ENCODE measurements around the gene SNTG2. TPM values are rescaled to one million over a fixed set of nuclear protein-coding genes. Genes with fewer than 3 reads are reported as not detected.

Gene SNTG2
- total RNA-seq, 2 donors from 2014 or later: 4.1 to 11.9 TPM

- Mint-ChIP-seq H3K4me1 (no peaks in the 10 kb centered on the region), H3K36me3 (ENCODE audit: low read depth) (no peaks in the 10 kb centered on the region), H3K4me3 (no peak overlapping the region), H3K27ac (no peak overlapping the region), H3K9me3 (peaks cover 6% of the 10 kb centered on the region), H3K27me3 (ENCODE audit: insufficient read depth) (no peaks in the 10 kb centered on the region)
- H3K4me1 ChIP-seq (ENCODE audit: control insufficient read depth, insufficient read depth, low read length): no peaks in the 10 kb centered on the region
- TF ChIP-seq CTCF (conservative IDR thresholded peaks at IDR 0.05): no peak
- no peak overlapping the region for H3K4me3 ChIP-seq (ENCODE audit: low read length)
- H3K9me3 ChIP-seq (ENCODE audit: control insufficient read depth, low read length): no peaks in the 10 kb centered on the region
- no peak overlapping the region for H3K9ac ChIP-seq (ENCODE audit: extremely low read depth, low read length, poor library complexity, severe bottlenecking)
- no peaks in the 10 kb centered on the region for H3K27me3 ChIP-seq (ENCODE audit: control insufficient read depth, insufficient read depth, low read length, poor library complexity, severe bottlenecking)
- DNase-seq: no peak
- no peak overlapping the region for H3K27ac ChIP-seq (ENCODE audit: low read depth, low read length)
- no peaks in the 10 kb centered on the region for H3K36me3 ChIP-seq (ENCODE audit: control insufficient read depth, insufficient read depth, low read length)
- 82% methylated on average over 7 of the region's 7 CpGs for WGBS, 2 experiments (ENCODE audit: insufficient coverage in 1 of 2, insufficient read length in 1 of 2)
These were observed 118.2 kb downstream of the SNTG2 start for GRCh38 chr2:1068822-1069221.

- no peak for DNase-seq
- no peak overlapping the region for H3K4me3 Mint-ChIP-seq
- Histone ChIP-seq H3K4me1 (ENCODE audit: control insufficient read depth, insufficient read depth, low read length) (no peaks in the 10 kb centered on the region), H3K4me3 (ENCODE audit: low read length) (no peak overlapping the region), H3K27ac (ENCODE audit: low read depth, low read length) (no peak overlapping the region), H3K27me3 (ENCODE audit: control insufficient read depth, insufficient read depth, low read length, poor library complexity, severe bottlenecking) (no peaks in the 10 kb centered on the region), H3K9me3 (ENCODE audit: control insufficient read depth, low read length) (no peaks in the 10 kb centered on the region), H3K36me3 (ENCODE audit: control insufficient read depth, insufficient read depth, low read length) (no peaks in the 10 kb centered on the region), H3K9ac (ENCODE audit: extremely low read depth, low read length, poor library complexity, severe bottlenecking) (no peak overlapping the region)
- no peaks in the 10 kb centered on the region for H3K27me3 Mint-ChIP-seq (ENCODE audit: insufficient read depth)
- 83 to 87% methylated on average over 10 to 15 of the region's 15 CpGs for WGBS, 2 experiments (ENCODE audit: insufficient coverage in 1 of 2, insufficient read length in 1 of 2)
- H3K36me3 Mint-ChIP-seq (ENCODE audit: low read depth): no peaks in the 10 kb centered on the region
- TF ChIP-seq CTCF (conservative IDR thresholded peaks at IDR 0.05): no peak
- peaks cover 6% of the 10 kb centered on the region for H3K9me3 Mint-ChIP-seq
- H3K27ac Mint-ChIP-seq: no peak overlapping the region
- no peaks in the 10 kb centered on the region for H3K4me1 Mint-ChIP-seq
These were observed 119.2 kb downstream of the SNTG2 start for GRCh38 chr2:1069847-1070246.

DNA sequence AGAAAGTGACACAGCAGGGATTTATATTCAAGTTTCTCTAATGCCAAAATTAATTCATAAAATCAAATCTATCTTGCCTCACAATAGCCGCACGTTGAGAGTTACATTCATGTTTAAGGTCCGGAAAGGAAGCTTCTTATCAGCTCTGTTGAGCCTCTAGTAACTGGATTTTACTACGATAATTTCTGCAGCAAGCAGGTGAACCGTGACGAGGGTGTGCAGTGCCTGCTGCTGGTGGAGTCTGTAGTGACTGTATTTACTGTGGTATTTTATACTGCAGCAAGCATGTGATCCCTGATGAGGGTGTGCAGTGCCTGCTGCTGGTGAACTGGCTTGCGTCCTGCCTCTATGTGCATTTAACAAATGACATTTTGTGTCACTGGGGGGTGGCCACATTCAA lies 120.0 kb downstream of the SNTG2 start:
- Histone ChIP-seq H3K27me3 (ENCODE audit: control insufficient read depth, insufficient read depth, low read length, poor library complexity, severe bottlenecking) (no peaks in the 10 kb centered on the region), H3K4me1 (ENCODE audit: control insufficient read depth, insufficient read depth, low read length) (no peaks in the 10 kb centered on the region), H3K27ac (ENCODE audit: low read depth, low read length) (no peak overlapping the region), H3K4me3 (ENCODE audit: low read length) (no peak overlapping the region), H3K9ac (ENCODE audit: extremely low read depth, low read length, poor library complexity, severe bottlenecking) (no peak overlapping the region), H3K36me3 (ENCODE audit: control insufficient read depth, insufficient read depth, low read length) (no peaks in the 10 kb centered on the region), H3K9me3 (ENCODE audit: control insufficient read depth, low read length) (no peaks in the 10 kb centered on the region)
- no peaks in the 10 kb centered on the region for H3K27me3 Mint-ChIP-seq (ENCODE audit: insufficient read depth)
- TF ChIP-seq CTCF (conservative IDR thresholded peaks at IDR 0.05): no peak
- DNase-seq: no peak
- H3K4me3 Mint-ChIP-seq: no peak overlapping the region
- 93 to 95% methylated on average over 6 to 7 of the region's 7 CpGs for WGBS, 2 experiments (ENCODE audit: insufficient coverage in 1 of 2, insufficient read length in 1 of 2)
- H3K4me1 Mint-ChIP-seq: no peaks in the 10 kb centered on the region
- no peaks in the 10 kb centered on the region for H3K36me3 Mint-ChIP-seq (ENCODE audit: low read depth)
- no peak overlapping the region for H3K27ac Mint-ChIP-seq
- H3K9me3 Mint-ChIP-seq: peaks cover 6% of the 10 kb centered on the region

Data from endodermal cell (in vitro differentiated cells).